GM19467 (cell line): Measurements from ENCODE around the gene C16orf92.

Experiments used
- ATAC-seq: cut with Tn5 transposase; IDR thresholded peaks from one replicate; pipeline ENCODE4 v1.9.1; 2021; ENCODE audit warnings: mild to moderate bottlenecking, moderate library complexity; ENCODE audit not compliant: unreplicated experiment

Gene C16orf92, protein sequence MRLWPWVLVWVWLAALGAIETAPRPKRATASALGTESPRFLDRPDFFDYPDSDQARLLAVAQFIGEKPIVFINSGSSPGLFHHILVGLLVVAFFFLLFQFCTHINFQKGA

DNA sequence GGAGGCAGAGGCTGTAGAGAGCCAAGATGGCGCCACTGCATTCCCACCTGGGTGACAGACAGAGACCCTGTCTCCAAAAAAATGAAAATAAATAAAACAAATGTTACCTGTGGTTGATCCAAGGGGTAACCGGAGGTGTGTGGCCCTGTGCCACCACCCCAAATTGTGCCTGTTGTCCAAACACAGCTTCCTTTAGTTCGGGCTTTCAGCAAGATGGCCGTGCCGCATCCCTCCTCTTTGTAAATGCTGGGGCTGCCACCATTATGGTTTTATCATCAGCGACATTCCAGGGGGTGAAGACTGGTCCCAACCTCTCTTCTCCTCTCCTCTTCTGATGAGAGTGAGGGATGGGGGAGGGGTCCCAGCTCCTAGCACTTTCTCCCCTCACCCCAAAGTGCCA lies at the start of gene C16orf92:
TSS of gene C16orf92 (plus strand) at position 312 of the 400 bp plus-strand sequence. CDS start 143 bp downstream, outside the sequence.
- no peak for ATAC-seq

DNA sequence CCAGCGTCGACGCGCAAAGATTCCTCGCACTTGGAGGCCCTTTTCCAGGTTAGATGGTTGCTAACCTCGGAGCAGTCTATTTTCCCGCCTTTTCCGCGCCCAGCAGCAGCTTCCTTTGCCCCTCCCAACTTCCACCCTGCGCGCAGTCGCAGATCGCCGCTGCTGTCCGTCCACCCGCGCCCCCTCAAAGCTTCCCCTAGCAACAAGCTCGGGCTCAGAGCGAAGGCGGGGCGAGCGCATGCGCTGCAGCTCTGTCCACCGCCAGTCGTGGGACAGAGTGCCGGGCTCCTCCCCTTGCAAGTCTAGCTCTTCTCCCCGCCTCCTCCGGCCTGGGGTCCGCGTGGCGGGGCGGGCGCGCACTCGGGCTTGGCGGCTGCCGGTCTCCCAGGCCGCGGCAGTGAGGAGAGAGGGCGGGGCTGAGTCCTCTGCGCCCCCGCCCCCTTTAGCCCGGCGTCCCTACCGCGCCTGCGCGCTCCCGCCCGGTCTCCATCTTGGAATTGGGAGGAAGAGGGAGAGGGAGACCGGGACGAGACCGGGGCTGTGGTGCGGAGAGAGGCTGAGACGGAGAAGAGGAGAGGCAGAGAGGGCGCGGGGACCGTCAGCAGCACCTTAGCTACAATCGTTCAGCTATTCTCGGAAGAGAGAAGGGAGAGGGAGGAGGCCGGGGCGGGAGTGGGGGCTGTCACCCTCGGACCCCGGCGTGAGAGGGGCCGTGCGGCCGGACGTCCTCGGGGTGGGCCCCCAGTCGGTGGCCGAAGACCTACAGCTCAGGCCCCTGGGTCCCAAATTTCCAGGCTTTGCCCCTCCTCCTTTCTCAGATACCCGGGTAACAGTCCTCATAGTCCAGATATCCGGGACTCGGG lies 49.4 kb upstream of the C16orf92 start, which contains the start of gene TAOK2:
TSS of gene TAOK2 (plus strand) at position 485 of the 863 bp plus-strand sequence. CDS start 3,905 bp downstream, outside the sequence.
- peak; percentile 95 for ATAC-seq

- no peak for ATAC-seq
Measured at GRCh38 chr16:29974291-29975133, 48.5 kb upstream of the C16orf92 start.

GRCh38 chr16:29975134-29975538 lies 47.9 kb upstream of the C16orf92 start:
- ATAC-seq, result no peak

DNA sequence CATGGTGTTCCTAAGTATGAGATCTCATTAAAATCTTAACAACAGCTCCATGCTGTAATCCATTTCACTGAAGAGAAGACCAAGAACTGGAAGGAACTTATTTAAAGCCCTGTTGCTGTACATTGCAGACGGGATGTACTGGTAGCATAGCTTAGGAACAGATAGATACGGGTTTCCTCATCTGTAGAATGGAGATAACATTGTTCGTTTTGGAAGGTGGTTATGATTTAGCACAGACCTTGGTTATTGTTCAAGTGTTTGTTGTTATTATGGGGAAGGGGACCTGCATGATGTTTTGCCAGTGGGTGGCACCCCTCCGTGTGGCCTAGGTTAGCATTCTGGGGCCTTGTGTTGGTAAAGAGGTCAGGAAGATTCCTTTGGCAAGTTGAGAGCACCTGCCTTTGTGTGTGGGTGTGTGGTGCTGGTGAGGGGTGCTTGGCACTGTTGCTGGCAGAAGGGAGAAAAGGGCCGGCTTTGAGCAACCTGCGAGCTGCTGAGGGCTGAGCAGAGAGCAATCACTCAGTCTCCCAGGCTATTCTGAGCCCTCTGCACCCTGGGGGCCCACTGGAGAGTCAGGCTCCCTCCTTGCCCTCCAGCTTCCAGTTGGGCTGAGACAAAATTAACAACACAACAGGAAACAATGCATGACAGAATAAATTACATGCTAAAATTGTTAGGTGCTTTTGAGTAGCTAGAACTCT lies 47.0 kb upstream of the C16orf92 start:
- ATAC-seq, result no peak

DNA sequence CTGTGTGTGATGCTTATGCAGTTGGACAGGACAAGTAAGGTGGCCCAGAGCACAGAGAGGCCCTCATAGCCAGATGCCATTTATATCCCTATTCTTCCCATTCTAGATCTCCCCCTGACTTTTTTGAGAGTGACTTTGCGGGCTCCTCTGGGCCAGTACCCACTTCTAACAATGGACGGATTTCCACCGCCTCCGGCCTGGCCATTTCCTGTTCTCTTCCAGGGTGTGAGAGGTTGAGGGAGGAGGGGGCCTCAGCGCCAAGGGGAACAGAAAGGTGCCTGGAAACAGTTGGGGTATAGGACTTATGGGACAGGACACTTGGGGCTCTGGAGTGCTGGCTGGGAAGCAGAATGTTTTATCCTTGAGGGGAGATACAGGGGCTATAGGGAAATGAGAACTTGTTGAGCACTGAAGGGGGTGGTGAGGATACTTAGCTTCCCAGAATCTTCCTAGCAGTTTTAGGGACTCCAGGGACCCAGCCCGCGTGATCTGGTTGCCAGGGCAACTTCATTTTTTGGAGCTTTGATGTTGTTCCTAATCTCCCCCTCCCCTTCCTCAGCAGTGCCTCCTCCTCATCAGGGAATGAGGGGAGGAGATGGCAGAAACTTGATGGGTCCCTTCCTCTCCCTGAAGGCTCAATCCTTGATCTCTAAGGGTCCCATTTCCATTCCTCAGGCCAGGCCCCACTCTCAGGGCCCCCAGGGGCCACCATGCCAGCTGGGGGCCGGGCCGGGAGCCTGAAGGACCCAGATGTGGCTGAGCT lies 45.8 kb upstream of the C16orf92 start:
- no peak for ATAC-seq

DNA sequence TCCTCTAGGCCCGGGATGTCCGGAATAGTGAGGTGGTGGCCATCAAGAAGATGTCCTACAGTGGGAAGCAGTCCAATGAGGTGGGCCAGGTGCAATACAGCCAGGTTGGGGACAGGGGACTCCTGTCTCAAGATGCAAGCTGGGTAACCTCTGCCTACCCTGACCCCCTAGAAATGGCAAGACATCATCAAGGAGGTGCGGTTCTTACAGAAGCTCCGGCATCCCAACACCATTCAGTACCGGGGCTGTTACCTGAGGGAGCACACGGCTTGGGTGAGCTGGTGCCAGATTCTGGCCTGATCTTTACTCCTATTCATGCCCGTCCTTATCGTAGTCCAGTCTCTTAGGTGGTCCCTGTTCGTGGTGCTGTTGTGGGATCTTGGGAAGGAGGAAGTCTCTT lies 44.9 kb upstream of the C16orf92 start:
- no peak for ATAC-seq

GRCh38 chr16:29978564-29979270 lies 44.3 kb upstream of the C16orf92 start:
- no peak for ATAC-seq

DNA sequence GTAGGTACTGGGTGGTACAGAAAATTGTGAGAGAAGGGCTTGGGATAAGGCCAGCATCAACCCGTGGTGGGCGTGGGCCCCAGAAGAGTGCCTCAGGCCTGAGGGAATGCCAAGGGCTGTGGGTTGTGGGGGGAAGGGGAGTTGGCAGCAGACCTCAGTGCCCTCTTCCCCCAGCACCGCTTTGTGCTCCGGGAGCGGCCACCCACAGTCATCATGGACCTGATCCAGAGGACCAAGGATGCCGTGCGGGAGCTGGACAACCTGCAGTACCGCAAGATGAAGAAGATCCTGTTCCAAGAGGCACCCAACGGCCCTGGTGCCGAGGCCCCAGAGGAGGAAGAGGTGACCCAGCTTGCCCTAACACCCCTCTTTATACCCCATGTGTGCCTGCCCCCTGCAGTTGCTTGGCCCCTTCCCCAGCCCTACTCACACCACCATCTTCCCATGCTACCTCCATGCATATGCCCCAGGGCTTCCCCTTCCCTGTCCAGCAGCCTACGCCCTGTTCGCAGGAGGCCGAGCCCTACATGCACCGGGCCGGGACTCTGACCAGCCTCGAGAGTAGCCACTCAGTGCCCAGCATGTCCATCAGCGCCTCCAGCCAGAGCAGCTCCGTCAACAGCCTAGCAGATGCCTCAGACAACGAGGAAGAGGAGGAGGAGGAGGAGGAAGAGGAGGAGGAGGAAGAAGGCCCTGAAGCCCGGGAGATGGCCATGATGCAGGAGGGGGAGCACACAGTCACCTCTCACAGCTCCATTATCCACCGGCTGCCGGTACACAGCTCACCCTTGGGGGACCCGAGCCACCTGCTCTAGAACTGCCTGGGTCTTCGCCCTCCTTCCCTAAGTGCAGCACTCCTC lies 40.2 kb upstream of the C16orf92 start:
- no peak for ATAC-seq

GRCh38 chr16:29983420-29984136 lies 39.4 kb upstream of the C16orf92 start:
- no peak for ATAC-seq

- ATAC-seq, result no peak
Measured at GRCh38 chr16:29984137-29984763, 38.7 kb upstream of the C16orf92 start.

DNA sequence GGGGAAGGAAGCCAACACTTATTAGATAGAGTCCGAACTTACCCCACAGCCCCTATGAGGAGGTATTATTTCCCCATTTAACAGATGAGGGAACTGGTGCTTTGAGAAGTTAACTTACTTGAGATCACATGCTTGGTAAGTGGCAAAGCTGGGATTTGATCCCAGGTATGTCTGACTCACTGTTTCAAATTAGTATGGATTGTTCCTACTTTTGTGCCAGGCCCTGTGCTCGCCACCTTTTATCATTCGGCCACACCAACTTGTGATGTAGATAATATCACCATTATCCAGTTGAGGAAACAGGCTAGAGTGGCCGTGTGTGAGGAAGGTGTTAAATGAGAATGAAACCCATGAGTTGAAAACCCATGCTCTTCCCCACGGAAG lies 38.2 kb upstream of the C16orf92 start:
- no peak for ATAC-seq

GRCh38 chr16:29985271-29985811 lies 37.7 kb upstream of the C16orf92 start:
- no peak for ATAC-seq

GRCh38 chr16:29986231-29986630 lies 36.8 kb upstream of the C16orf92 start:
- ATAC-seq, result no peak

- ATAC-seq, result no peak
Measured at GRCh38 chr16:29986931-29987330, 36.1 kb upstream of the C16orf92 start.

DNA sequence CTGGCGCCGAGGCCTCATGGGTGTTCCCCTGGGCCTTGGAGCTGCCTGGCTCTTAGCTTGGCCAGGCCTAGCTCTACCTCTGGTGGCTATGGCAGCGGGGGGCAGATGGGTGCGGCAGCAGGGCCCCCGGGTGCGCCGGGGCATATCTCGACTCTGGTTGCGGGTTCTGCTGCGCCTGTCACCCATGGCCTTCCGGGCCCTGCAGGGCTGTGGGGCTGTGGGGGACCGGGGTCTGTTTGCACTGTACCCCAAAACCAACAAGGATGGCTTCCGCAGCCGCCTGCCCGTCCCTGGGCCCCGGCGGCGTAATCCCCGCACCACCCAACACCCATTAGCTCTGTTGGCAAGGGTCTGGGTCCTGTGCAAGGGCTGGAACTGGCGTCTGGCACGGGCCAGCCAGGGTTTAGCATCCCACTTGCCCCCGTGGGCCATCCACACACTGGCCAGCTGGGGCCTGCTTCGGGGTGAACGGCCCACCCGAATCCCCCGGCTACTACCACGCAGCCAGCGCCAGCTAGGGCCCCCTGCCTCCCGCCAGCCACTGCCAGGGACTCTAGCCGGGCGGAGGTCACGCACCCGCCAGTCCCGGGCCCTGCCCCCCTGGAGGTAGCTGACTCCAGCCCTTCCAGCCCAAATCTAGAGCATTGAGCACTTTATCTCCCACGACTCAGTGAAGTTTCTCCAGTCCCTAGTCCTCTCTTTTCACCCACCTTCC lies 35.5 kb upstream of the C16orf92 start:
- ATAC-seq, result no peak
